Prostate gland (tissue), 2 donors: Measurements from ENCODE around the gene RPS6KL1.

Experiments used
- CTCF ChIP-seq, 4 experiments: fragments of 200-600 bp in 2 of 4; fragments of 450-650 bp in 2 of 4; sonication (generic) in 2 of 4; IDR thresholded peaks; 1 replicate in 3 of 4; 2 replicates in 1 of 4; pipeline ENCODE4 v1.5.1; 2016 to 2019; ENCODE audit warnings: antibody characterized with exemption in 4 of 4, mild to moderate bottlenecking in 2 of 4, moderate library complexity in 2 of 4
- POLR2A ChIP-seq: fragments of 450-650 bp; IDR thresholded peaks from one replicate; pipeline ENCODE4 v1.6.1; 2016; ENCODE audit warnings: antibody characterized with exemption, mild to moderate bottlenecking
- POLR2AphosphoS5 ChIP-seq: sonication (generic); formaldehyde crosslinking; IDR thresholded peaks from one replicate; pipeline ENCODE4 v1.6.1; 2017; ENCODE audit warnings: antibody characterized with exemption

- no peak for TF ChIP-seq CTCF (IDR thresholded peaks at IDR 0.05)
- TF ChIP-seq POLR2AphosphoS5 = no peak
- no peak for TF ChIP-seq POLR2A
Observed at GRCh38 chr14:74913393-74913910, 9.6 kb downstream of the RPS6KL1 start.
